ENCODE data around the gene IL1RL1.

DNA sequence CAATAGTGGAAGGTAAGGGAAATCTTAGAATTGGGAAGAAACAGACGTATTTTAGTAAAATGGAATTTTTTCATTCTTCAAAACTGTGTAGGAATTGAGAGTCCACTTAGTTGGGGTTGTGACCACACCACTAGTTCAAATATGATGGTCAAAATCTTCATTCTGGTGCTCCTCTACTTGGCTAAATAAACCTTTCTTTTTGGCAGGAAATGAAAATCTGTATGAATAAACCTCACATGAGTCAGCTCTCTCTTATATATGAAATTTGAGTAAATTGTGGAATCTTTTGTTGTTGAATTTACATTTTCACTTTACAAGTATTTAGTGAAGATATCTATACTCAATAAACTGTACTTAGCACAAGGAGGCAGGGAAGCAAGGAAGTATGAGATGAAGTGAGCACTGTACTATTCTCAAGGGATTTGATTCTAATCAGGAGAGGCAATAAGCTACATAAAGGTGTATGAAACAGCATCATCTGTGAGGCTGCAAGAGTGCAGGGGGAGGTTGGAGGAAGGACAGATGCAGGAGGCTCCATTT, 64.8 kb downstream of the IL1RL1 start:
- TF ChIP-seq POLR2AphosphoS5 (IDR thresholded peaks at IDR 0.05), result no peak
- TF ChIP-seq, protein P1, sequence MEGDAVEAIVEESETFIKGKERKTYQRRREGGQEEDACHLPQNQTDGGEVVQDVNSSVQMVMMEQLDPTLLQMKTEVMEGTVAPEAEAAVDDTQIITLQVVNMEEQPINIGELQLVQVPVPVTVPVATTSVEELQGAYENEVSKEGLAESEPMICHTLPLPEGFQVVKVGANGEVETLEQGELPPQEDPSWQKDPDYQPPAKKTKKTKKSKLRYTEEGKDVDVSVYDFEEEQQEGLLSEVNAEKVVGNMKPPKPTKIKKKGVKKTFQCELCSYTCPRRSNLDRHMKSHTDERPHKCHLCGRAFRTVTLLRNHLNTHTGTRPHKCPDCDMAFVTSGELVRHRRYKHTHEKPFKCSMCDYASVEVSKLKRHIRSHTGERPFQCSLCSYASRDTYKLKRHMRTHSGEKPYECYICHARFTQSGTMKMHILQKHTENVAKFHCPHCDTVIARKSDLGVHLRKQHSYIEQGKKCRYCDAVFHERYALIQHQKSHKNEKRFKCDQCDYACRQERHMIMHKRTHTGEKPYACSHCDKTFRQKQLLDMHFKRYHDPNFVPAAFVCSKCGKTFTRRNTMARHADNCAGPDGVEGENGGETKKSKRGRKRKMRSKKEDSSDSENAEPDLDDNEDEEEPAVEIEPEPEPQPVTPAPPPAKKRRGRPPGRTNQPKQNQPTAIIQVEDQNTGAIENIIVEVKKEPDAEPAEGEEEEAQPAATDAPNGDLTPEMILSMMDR (IDR thresholded peaks at IDR 0.05), result no peak
